K562 (cell line): ENCODE measurements around the gene BATF. TPM values are rescaled to one million over a fixed set of nuclear protein-coding genes. Genes with fewer than 3 reads are reported as not detected.

Source experiments
- ARID1B ChIP-seq: fragments of 450-650 bp; IDR thresholded peaks from 2 replicates; pipeline ENCODE4 v1.6.1; 2016; ENCODE audit warnings: antibody characterized with exemption, mild to moderate bottlenecking, inconsistent platforms
- BDP1 ChIP-seq: IDR thresholded peaks from 3 replicates; pipeline ENCODE4 v1.6.1; 2011; ENCODE audit not compliant: insufficient read length, insufficient read depth
- CAMTA2 ChIP-seq: fragments of 250-450 bp; sonication (Bioruptor Pico); conservative IDR thresholded peaks from 2 replicates; pipeline ENCODE4 v1.5.1; 2022
- FOSL1 ChIP-seq: fragments of 200-800 bp; sonication (Bioruptor generic); conservative IDR thresholded peaks from 2 replicates; pipeline ENCODE4 v1.6.1; 2016; ENCODE audit warnings: missing genetic modification characterization, missing compliant biosample characterization
- HOMEZ ChIP-seq: fragments of 250-450 bp; sonication (Bioruptor Pico); IDR thresholded peaks from 2 replicates; pipeline ENCODE4 v1.4.0; 2020; ENCODE audit warnings: mild to moderate bottlenecking, moderate library complexity
- ILK ChIP-seq: fragments of 450-650 bp; IDR thresholded peaks from 2 replicates; pipeline ENCODE4 v1.6.1; 2016; ENCODE audit warnings: missing genetic modification characterization, low read depth, mild to moderate bottlenecking, missing compliant biosample characterization, moderate library complexity, borderline replicate concordance
- MAFK ChIP-seq: IDR thresholded peaks from 2 replicates; pipeline ENCODE4 v1.6.1; 2011; ENCODE audit warnings: low read length, improper control_type of control experiment
- MAZ ChIP-seq, 2 experiments: fragments of 450-650 bp in 1 of 2; sonication (generic) in 1 of 2; formaldehyde crosslinking; IDR thresholded peaks in 1 of 2; conservative IDR thresholded peaks in 1 of 2; 2 replicates each; pipeline versions ENCODE4 v1.4.0 to v1.5.0; 2020; ENCODE audit warnings: mild to moderate bottlenecking in 1 of 2, missing genetic modification reagents in 1 of 2
- NFYB ChIP-seq: IDR thresholded peaks from 2 replicates; pipeline ENCODE4 v1.6.1; 2011; ENCODE audit warnings: mild to moderate bottlenecking, moderate library complexity; ENCODE audit not compliant: insufficient read length; ENCODE audit errors: extremely low read depth
- SIRT6 ChIP-seq: IDR thresholded peaks from one replicate; pipeline ENCODE4 v1.6.1; 2012; ENCODE audit warnings: low read depth, mild to moderate bottlenecking, control low read depth, inconsistent platforms, low read length, moderate library complexity
- TEAD4 ChIP-seq, 2 experiments: sonication (generic) in 1 of 2; formaldehyde crosslinking in 1 of 2; IDR thresholded peaks; 2 replicates each; pipeline versions ENCODE4 v1.6.1 to v1.8.0; 2012 to 2022; ENCODE audit warnings: borderline replicate concordance in 1 of 2, inconsistent platforms in 1 of 2, low read length in 1 of 2, mild to moderate bottlenecking in 1 of 2, missing genetic modification reagents in 1 of 2
- VEZF1 ChIP-seq: fragments of 200-800 bp; sonication (Bioruptor generic); IDR thresholded peaks from 2 replicates; pipeline ENCODE4 v1.6.1; 2017; ENCODE audit warnings: missing genetic modification characterization, missing compliant biosample characterization
- ZBTB43 ChIP-seq: sonication (generic); formaldehyde crosslinking; IDR thresholded peaks from 2 replicates; pipeline ENCODE4 v1.8.0; 2023; ENCODE audit warnings: mild to moderate bottlenecking, missing genetic modification reagents
- ZNF12 ChIP-seq: sonication (generic); formaldehyde crosslinking; IDR thresholded peaks from 2 replicates; pipeline ENCODE4 v1.4.0; 2020; ENCODE audit warnings: mild to moderate bottlenecking, missing genetic modification reagents
- ZNF232 ChIP-seq: sonication (generic); formaldehyde crosslinking; IDR thresholded peaks from 2 replicates; pipeline ENCODE4 v1.8.0; 2022; ENCODE audit warnings: mild to moderate bottlenecking, missing genetic modification reagents
- ZNF444 ChIP-seq: fragments of 250-450 bp; sonication (Bioruptor Pico); IDR thresholded peaks from 2 replicates; pipeline ENCODE4 v1.4.0; 2020; ENCODE audit warnings: mild to moderate bottlenecking, moderate library complexity
- ZNF764 ChIP-seq: fragments of 250-450 bp; sonication (Bioruptor Pico); IDR thresholded peaks from 2 replicates; pipeline ENCODE4 v1.4.0; 2020; ENCODE audit warnings: low read depth, mild to moderate bottlenecking, moderate library complexity
- ZNF778 ChIP-seq: fragments of 450-650 bp; formaldehyde crosslinking; IDR thresholded peaks from 2 replicates; pipeline ENCODE4 v1.4.0; 2020; ENCODE audit warnings: mild to moderate bottlenecking, moderate library complexity
- polyA plus RNA-seq, 8 experiments: library from polyadenylated mRNA; depleted of rRNA in 4 of 8; stranded (reverse) in 5 of 8; unstranded in 3 of 8; fragments of >200 nt; fragmentation: Nextera tagmentation in 2 of 8; fragmentation: Illumina TruSeq in 1 of 8; extraction: Ambion mirVana in 2 of 8; extraction: Trizol in 1 of 8; gene quantifications; 2 replicates each; pipeline versions ENCODE4 v1.2.1 to v1.2.3, GENCODE V29; 2011 to 2014; ENCODE audit warnings: inconsistent platforms in 1 of 8, missing spikeins in 1 of 8
- total RNA-seq, 7 experiments: library from RNA; depleted of rRNA in 6 of 7; stranded (reverse); fragments of >200 nt in 6 of 7; fragmentation: Illumina TruSeq in 2 of 7; extraction: Trizol in 2 of 7; gene quantifications; 2 replicates each; pipeline versions ENCODE4 v1.2.1 to v1.2.3, GENCODE V29; 2011 to 2021; ENCODE audit warnings: low replicate concordance in 1 of 7
- TF ChIP-seq, protein P1 (sequence below): fragments of 250-450 bp; sonication (Bioruptor Pico); IDR thresholded peaks from 2 replicates; pipeline ENCODE4 v1.9.0; 2021; ENCODE audit warnings: mild to moderate bottlenecking, inconsistent platforms
- TF ChIP-seq, protein P2 (sequence below): fragments of 450-650 bp; IDR thresholded peaks from 2 replicates; pipeline ENCODE4 v1.7.0; 2016; ENCODE audit warnings: borderline replicate concordance

Gene BATF
- total and polyA plus RNA-seq, 9 of the 15 experiments (the other 6 are each of a cell fraction or from before 2014, with no cell fraction given) = 0.13 to 2.1 (median 0.55) TPM; not detected in 2

GRCh38 chr14:75561013-75561432, 38.8 kb downstream of the BATF start (continued):
- TF ChIP-seq TEAD4 (IDR thresholded peaks at IDR 0.05; ENCODE audit: low read length) = peak; percentile 60
- TF ChIP-seq TEAD4 (CRISPR knock-in tag; IDR thresholded peaks at IDR 0.05; ENCODE audit: borderline replicate concordance) = no peak
- no peak for TF ChIP-seq ZNF232
- TF ChIP-seq ARID1B = no peak
- TF ChIP-seq ZBTB43 (CRISPR knock-in tag) = no peak
- no peak for TF ChIP-seq FOSL1 (tag)
- peak; percentile 60 to 85; a peak in 3 of 4 replicates for TF ChIP-seq MAZ (CRISPR knock-in tag; conservative IDR thresholded peaks at IDR 0.05 in 1 of 2, IDR thresholded peaks at IDR 0.05 in 1 of 2)
- no peak for TF ChIP-seq ZNF12 (CRISPR knock-in tag)
- no peak for TF ChIP-seq BDP1
- TF ChIP-seq ZNF444 (CRISPR knock-in tag) = no peak
- no peak for TF ChIP-seq ILK (tag)
- TF ChIP-seq ZNF778 (CRISPR knock-in tag) = no peak
- TF ChIP-seq, protein P1, sequence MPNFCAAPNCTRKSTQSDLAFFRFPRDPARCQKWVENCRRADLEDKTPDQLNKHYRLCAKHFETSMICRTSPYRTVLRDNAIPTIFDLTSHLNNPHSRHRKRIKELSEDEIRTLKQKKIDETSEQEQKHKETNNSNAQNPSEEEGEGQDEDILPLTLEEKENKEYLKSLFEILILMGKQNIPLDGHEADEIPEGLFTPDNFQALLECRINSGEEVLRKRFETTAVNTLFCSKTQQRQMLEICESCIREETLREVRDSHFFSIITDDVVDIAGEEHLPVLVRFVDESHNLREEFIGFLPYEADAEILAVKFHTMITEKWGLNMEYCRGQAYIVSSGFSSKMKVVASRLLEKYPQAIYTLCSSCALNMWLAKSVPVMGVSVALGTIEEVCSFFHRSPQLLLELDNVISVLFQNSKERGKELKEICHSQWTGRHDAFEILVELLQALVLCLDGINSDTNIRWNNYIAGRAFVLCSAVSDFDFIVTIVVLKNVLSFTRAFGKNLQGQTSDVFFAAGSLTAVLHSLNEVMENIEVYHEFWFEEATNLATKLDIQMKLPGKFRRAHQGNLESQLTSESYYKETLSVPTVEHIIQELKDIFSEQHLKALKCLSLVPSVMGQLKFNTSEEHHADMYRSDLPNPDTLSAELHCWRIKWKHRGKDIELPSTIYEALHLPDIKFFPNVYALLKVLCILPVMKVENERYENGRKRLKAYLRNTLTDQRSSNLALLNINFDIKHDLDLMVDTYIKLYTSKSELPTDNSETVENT (CRISPR knock-in tag) = no peak
- TF ChIP-seq, protein P2, sequence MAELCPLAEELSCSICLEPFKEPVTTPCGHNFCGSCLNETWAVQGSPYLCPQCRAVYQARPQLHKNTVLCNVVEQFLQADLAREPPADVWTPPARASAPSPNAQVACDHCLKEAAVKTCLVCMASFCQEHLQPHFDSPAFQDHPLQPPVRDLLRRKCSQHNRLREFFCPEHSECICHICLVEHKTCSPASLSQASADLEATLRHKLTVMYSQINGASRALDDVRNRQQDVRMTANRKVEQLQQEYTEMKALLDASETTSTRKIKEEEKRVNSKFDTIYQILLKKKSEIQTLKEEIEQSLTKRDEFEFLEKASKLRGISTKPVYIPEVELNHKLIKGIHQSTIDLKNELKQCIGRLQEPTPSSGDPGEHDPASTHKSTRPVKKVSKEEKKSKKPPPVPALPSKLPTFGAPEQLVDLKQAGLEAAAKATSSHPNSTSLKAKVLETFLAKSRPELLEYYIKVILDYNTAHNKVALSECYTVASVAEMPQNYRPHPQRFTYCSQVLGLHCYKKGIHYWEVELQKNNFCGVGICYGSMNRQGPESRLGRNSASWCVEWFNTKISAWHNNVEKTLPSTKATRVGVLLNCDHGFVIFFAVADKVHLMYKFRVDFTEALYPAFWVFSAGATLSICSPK = no peak
- TF ChIP-seq VEZF1 (CRISPR knock-in tag) = peak; percentile 35
- TF ChIP-seq HOMEZ (CRISPR knock-in tag) = no peak
- no peak for TF ChIP-seq SIRT6
- TF ChIP-seq NFYB = no peak
- TF ChIP-seq MAFK = 0 out of 2 replicates have a peak, but pooled peaks have one; percentile 7
- TF ChIP-seq CAMTA2 (CRISPR knock-in tag) = no peak
- TF ChIP-seq ZNF764 = no peak
